ENCODE measurements around the gene DBR1.

The DBR1 gene

GRCh38 chr3:138113326-138113725, 61.4 kb downstream of the DBR1 start:
- Histone ChIP-seq H3K36me3 (ENCODE audit: control insufficient read depth in 5 of 5, insufficient read depth in 5 of 5, low read length in 5 of 5) (peaks cover 0 to 4% (median 0%) of the 10 kb centered on the region in 5 donors), H3K4me3 (ENCODE audit: low read depth in 1 of 5, low read length in 5 of 5) (peak overlapping the region in 2 of 5 donors; percentile 13), H3K4me1 (ENCODE audit: control insufficient read depth in 5 of 5, insufficient read depth in 5 of 5, low read length in 5 of 5) (peaks cover 6 to 45% (median 38%) of the 10 kb centered on the region in 5 donors), H3K27ac (ENCODE audit: low read depth, low read length) (peak overlapping the region; percentile 84), H3K9me3 (ENCODE audit: control insufficient read depth in 5 of 5, low read length in 5 of 5) (no peaks in the 10 kb centered on the region), H3K27me3 (ENCODE audit: control insufficient read depth in 5 of 5, insufficient read depth in 4 of 5, low read length in 5 of 5) (no peaks in the 10 kb centered on the region), H3K9ac (ENCODE audit: low read length in 5 of 5) (no peak overlapping the region)

- Histone ChIP-seq H3K4me3 (ENCODE audit: low read depth in 1 of 5, low read length in 5 of 5) (no peak overlapping the region), H3K27ac (ENCODE audit: low read depth, low read length) (no peak overlapping the region), H3K4me1 (ENCODE audit: control insufficient read depth in 5 of 5, insufficient read depth in 5 of 5, low read length in 5 of 5) (peaks cover 6 to 40% (median 34%) of the 10 kb centered on the region in 5 donors)
These were observed 62.4 kb downstream of the DBR1 start for GRCh38 chr3:138112362-138112761.

More at GRCh38 chr3:138112362-138112761, 62.4 kb downstream of the DBR1 start:
- H3K9ac ChIP-seq (ENCODE audit: low read length in 5 of 5): no peak overlapping the region
- H3K36me3 ChIP-seq (ENCODE audit: control insufficient read depth in 5 of 5, insufficient read depth in 5 of 5, low read length in 5 of 5): peaks cover 0 to 9% (median 0%) of the 10 kb centered on the region in 5 donors
- H3K27me3 ChIP-seq (ENCODE audit: control insufficient read depth in 5 of 5, insufficient read depth in 4 of 5, low read length in 5 of 5): no peaks in the 10 kb centered on the region
- no peaks in the 10 kb centered on the region for H3K9me3 ChIP-seq (ENCODE audit: control insufficient read depth in 5 of 5, low read length in 5 of 5)
